Activated CD4-positive, alpha-beta T cell treated with anti-CD3 and anti-CD28 coated beads, Interleukin-2, Interleukin-6, amounts not matched to agents 100 ng/mL and 50 ng/mL, durations not matched to agents 16 hours and 8 hours (primary cell): Measurements from ENCODE around the gene STARD7.
A peak's percentile ranks its signal among the peaks of the same experiment; 100 is the strongest.
"Not testable (repeated sequence)": the region's sequence is repeated elsewhere in the genome, so short reads cannot be mapped to it uniquely, and the experiment has no call there.

Source experiments
- DNase-seq: peaks from one replicate; pipeline ENCODE4 v3.0.0-alpha.2; 2020

STARD7 gene

DNA sequence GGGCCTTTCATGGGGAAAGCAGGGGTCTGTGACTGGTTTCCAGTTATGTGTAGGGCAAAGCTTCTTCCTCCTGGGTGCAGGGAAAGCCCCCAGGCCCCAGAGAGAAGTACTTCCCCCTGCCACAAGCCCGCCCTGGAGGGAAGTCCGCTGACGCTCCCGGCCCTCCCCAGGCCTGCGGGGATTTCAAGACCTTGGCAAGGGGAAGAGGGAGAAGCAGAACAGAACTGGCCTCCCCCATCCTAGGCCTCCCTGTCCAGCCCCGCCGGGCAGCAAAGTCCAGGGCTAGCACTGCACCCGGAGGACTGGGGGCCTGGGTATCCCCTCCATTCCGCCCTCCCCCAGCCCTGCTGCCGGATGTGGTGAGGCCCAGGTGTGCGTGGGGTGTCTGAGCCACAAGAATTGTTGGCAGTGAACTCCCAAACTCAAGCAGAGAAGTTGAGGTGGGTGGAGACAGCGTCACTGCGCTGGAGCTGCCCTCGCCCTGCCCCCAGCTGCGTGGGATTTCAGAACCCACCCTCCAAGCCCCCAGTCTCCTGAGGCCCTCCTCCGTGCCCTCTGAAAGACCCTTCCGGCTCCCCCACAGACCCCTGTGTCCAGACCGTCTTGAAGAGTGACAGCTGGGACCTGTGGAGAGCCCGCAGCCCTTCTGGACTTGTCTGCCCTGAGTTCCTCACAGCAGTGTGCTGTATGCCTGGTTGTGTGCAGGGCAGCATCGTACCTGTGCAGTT lies 62.3 kb downstream of the STARD7 start:
- peak; percentile 87 for DNase-seq

DNA sequence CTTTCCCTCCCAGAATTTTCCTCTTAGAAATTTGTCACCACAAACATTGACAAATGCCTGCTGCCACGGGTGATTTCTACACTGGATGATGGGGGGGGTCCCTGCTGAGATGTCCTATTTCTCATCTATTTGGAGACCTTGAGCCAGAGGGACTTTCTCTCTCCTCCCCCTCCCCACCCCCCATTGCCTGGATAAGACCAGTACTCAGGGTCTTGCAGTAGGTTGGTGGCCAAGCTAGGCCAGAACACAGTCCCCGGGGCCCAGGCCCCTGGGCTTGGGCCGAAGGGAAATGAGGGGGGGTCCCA lies 62.8 kb downstream of the STARD7 start:
- DNase-seq: no peak

DNA sequence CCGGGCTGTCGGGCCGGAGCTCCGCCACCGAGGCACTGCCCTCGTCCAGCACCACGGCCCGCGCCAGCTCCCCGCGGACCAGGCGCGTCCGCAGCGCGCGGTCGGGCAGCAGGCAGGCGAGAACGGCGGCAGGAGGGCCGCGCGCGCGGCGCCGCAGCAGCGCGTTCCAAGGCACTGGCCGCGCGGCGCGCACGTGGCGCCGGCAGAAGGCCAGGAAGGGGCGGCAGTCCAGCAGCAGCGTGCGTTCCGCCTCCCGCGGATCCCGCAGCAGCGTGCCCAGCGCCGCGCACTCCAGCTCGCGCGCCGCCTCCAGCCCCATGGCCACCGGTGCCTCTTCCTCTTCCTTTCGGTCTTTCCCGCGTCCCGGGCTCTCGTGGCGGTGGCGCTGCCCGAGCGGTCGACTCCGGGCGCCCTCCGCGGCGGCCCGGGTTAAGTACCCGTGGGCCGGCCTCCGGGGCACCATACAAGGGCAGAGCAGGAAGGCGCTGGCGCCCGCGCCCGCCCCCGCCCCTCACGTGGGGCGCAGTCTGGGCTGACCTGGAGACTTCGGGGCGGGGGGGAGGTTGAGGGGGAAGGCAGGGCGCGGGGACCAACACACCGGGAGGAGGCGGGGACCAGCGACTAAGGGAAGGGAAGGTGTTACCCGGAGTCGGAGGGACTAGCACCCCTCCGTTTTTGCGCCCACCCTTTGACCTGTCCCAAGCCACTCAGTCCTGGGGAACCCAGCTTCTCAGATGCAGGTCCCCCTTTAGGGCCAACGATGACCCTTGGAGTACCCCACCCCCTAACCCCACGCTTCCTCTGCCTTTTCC lies 63.4 kb downstream of the STARD7 start, which contains the start of gene DUSP2:
Gene DUSP2, minus strand, starts transcription at position 405 of the 812 bp plus-strand sequence. Its CDS starts 86 bp downstream, at position 319.
- DNase-seq: peak; percentile 96

DNA sequence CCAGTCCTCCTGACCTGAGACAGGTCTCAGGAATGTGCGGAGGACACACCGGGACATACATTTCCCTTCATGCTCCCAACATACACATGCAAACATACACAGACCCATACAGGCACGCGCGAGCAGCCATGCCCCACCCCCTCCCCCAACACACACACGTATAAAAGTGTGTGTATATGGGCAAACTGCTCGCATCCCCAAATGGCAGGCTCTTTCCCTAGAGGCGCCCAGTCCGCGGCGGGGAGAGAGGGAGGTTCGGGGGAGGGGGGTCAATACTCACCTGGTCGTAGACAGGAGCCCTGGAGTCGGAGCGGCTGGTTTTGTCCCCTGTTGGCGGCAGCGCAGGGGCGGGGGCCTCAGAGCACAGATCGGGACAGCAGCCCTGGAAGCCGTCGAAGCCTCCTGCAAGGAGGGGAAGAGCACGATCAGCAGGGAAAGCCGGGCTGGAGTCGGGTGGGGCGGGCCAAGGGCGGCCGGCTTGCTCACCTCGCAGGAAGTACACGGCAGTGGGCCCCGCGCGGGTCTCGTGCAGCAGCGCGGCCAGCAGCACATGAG lies 64.1 kb downstream of the STARD7 start:
- peak; percentile 56 for DNase-seq

DNA sequence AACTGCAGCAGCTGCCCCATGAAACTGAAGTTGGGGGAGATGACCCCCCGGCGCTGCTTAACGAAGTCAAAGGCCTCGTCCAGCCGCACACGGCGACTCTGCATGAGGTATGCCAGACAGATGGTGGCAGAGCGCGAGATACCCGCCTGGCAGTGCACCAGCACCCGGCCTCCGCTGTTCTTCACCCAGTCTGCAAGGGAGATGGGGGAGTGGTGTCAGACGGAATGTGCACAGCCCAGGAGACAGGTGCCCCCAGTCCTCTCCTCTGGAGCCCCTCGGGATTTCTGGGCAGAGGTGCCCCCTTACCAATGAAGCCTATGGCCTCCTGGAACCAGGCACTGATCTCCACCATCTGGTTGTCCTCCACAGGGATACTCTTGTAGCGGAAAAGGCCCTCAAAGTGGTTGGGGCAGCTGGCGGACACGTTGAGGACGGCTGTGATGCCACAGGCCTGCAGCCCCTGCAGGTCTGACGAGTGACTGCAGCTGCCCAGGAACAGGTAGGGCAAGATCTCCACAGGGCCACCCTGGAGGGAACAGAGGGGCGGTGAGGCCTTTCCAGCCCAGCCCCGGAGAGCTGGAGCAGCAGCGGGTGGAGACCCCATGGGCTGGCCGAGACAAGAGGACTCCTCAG lies 64.7 kb downstream of the STARD7 start:
- DNase-seq: peak; percentile 53

DNA sequence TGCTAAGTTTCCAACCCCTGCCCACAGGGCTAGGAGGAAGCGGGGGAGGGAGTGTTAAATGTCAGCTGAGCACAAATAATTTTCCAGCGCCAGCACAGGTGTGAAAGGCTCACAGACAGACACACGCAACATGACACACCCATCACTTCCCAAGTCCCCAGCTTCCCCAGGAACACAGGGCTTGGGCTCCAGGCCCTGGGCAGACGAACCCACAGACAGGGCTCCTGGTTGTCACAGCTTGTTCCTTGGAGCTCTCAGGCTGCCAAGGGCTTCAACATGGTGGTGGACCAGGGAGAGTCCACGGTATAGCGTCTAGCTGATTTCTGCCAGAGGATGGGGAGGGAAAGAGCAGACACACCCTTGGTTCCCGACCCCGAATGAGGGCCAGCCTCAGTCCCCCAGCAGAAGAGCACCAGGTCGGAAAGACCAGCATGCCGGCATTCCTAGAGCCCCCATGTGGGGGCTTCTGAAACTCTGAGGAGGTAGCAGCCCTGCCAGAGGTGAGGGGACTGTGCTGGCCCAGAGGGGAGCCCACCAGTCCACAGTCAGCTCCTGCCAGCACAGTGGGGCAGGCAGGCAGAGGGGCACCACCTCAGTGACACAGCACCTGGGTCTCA lies 65.3 kb downstream of the STARD7 start:
- DNase-seq: peak; percentile 34

DNA sequence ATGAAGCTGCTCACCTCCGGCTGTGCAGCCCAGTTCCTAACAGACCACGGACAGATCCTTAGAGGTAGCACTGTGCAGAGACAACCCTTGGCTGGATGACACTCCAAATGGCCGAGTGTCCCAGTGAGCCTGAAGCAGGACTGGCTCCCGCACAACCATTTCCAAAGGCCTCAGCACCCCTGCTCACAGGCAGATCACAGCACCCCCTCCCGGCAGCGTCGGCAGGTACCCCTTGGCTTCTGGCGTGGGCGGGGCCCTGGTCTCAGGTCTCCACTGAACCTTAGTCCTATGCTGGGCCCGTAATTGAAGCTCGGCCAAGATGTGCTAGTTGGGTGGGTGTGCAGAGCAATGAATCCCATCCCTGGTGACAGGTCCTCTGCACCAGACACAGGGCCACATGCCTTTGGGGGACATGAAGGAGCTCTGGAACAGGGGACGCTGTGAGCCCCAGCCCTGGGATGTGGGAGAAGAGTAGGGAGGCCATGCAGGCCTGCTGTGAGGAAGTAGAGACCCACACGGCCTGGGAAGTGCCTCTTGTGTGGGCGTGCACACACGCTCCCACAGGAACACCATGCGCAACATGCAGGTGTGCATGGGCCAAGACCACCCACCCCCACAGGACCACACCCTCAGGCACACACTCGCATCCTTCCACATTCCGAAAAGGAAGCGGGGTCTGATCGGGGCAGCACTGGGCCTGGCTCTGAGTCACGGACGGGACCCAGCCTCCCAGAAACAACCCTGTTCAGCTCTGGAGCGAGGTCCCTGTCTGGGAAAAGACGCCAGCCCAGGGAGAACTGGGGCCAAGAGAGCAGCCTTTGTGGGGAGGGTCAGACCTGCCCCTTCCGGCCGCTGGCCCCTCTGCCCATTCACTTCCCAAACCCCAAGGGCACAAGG lies 66.2 kb downstream of the STARD7 start:
- peak; percentile 74 for DNase-seq

DNA sequence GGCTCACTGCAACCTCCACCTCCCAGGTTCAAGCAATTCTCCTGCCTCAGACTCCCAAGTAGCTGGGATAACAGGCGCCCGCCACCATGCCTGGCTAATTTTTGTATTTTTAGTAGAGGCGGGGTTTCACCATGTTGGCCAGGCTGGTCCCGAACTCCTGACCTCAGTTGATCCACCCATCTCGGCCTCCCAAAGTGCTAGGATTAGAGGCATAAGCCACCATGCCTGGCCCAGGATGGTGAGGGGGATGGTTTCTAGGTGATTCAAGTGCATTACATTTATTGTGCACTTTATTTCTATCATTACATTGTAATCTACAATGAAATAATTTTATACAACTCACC lies 67.0 kb downstream of the STARD7 start:
- DNase-seq: not testable (repeated sequence)

DNA sequence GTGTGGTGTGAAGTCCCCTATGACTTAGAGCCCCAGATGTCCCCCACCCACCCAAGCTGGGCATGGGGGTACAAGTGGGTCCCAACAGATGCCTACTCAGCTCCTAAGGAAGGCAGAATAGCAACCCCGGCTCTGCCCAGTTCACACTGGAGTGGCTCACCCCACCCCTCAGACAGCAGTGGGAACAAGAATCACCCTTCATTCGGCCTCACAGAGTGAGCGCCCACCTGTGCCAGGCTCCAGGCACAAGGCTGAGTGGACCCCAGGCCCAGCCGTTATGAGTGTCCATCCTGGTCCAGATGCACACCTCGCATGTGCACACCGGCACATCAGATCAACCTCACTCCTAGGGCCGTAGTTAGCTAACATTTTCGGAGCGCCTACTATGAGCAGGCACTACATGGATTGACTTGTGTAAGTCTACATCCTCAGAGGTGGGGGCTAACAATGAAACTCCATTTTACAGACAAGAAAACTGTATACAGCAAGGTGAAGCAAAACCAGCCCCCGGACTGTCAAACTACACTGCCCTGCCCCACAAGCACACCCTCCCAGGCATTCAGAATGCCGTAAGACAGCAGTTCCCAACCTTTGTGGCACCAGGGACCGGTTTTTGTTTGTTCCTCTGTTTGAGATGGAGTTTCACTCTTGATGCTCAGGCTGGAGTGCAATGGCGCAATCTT lies 67.5 kb downstream of the STARD7 start:
- no peak for DNase-seq

DNA sequence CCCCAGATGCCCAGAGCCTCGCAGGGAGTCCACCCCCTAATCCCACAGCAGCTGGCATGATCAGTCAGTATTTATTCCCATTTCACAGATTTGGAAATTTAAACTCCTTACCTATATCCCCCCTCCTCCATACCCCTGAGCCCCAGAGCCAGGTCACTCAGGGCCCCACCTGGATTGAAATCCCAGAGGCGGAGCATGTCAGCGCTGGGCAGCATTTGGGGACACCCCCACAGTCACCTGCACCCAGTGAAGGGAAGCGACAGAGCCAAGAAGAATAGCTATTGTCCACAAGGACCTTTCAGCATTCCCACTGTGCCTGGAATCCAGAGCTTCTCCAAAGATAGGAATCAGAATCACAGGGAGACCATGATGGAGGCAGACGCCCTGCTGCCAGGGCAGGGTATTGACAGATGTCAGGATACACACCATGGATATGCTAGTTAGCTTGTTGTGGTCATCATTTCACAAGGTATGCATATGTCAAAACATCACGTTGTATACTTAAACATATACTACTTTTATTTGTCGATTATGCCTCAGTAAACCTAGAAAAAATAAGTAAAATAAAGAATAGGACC lies 69.4 kb downstream of the STARD7 start:
- DNase-seq: no peak

DNA sequence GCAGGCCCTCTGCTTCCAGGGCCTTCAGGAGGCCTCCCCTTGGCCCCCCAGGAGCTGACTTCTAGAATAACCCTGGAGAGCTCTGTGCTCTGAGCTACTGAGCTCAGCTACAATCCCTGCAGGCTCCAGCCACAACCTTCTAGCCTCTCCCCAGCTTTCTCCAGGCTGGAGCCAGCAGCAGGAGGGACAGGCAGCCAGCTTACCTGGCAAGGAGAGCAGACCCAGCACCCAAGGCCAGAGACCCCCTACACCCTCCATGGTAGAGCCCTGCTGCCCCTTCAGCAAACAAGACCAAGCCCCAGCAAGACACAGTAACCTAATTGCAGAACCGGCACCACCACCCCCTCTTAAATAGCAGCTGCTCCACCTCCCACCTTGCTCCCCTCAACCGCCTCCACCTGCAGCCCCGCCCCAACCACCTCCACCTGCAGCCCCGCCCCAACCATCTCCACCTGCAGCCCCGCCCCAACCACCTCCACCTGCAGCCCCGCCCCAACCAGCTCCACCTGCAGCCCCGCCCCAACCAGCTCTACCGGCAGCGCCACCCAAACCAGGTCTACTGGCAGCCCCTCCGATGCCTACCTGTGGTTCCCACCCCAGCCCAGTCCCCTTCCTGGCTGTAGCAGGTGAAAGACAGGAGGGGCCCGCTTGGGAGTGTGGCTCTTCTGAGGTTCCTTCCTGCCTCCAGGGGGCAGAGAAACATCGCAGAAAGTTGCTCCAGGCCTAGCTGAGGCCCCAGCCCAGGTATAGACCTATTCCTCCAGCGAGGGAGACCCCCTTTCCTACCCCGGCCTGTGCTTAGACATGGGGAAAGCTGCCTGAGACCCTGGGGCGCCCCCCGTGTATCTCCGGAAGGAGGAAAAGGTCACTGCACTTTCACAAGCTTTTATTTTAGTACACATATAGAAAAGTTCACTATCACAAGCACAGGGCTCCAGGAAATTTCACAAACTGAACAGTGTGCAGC lies 70.2 kb downstream of the STARD7 start, which contains the start of gene ASTL:
Gene ASTL, minus strand, starts transcription at position 324 of the 967 bp plus-strand sequence. Its CDS starts 66 bp downstream, at position 258.
- peak; percentile 63 for DNase-seq

DNA sequence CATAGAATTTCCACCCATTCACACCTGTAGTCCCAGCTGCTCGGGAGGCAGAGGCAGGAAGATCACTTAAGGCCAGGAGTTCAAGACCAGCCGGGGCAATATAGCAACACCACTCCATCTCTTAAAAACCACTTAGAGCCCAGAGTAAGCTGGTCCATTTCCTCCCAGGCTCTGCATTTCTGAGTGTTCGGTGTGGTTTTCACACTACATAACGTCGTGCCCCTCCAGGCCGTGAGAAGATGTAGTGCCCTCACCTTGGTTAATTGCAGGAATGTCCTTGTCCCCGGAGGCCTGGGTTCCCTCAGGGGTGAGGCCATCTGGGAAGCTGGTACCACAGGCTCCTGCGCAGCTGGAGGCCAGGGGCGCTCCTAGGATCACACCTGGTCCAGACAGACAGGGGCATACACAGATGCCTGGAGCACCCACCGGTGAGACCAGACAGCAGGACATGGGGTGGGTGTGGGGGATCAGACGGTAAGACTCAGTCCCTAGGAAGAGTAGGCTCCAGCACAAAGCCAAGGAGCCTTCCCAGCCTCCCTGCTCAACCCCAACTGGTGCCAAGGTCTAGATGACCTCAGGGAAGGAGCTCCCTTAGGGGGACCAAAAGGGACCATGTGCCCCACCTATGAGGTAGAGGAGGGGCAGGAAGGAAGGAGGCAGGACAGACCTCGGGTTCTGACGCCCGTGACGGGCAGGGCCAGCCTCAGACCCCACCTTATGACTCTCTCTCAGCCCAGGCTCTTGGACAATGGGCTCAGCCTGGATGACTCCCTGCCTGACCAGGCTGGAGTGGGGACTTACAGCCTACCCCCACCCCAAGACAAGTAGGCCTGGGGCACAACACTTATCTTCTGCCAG lies 71.1 kb downstream of the STARD7 start:
- no peak for DNase-seq

DNA sequence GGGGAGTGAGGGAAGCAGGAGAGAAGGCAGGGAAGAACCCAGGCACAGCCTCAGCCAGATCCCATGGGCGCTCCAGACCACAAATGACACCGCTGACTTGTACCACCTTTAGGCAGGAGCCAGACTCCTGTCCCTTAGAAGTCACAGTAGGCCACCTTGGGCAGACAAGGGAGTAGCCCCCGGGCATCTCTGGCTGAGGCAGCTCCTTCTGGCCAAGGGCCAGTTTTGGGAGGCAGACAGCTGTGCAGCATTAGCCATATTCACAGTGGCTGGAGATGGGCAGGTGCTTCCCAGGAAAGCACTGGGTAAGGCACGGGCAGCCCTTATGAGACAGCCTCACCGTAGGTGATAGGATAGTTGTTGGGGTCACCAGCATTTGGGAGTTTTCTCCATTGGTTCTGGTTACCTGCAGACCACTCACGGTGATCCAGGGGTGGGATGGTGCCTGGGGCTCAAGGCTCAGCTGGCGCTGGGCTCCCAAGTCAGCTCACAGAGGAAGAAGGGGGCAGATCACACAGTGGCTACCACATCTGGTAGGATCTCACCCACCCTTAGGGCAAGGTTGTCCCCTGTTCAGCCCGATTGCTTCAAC lies 72.4 kb downstream of the STARD7 start:
- DNase-seq: no peak

DNA sequence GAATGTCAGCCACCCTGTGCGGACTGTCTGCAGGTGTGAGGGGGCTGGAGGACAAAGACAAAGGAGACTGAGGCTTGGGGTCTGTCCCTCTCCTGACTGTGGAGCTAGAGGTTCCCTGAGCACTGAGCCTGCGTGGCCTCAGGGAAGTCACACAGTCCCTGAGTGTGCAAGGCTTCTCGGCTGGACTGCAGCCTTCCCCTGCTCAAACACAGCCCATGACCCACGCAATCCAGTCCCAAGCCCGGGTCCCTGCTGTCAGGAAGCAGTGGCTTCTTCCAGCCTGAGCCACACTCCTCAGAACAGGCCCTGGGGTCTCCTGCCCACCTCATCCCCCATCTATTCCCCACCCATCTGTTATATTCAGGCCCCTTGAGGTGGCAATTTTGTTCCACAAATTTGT lies 73.0 kb downstream of the STARD7 start:
- DNase-seq: no peak

DNA sequence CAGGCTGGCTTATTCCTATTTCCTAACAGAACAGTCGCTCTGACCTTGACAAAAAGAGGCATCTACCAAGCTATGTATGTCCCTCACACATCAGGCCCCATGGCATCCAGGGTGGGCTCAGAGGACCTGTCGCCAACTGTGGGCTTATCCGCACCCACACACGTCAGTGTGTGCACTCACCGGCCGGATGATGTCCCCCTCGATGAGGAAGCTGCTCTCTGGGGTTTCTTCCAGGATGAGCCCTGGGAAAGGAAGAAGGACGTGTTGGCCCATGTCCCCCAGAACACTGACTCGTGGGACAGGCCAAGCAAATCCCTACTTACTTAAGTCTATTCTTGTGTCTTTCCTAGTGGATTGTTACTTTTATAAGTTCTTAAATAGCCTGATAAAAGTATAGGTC lies 73.5 kb downstream of the STARD7 start:
- no peak for DNase-seq
